B cell (primary cell): Measurements from ENCODE around the gene AGTR1. TPM values are rescaled to one million over a fixed set of nuclear protein-coding genes. Genes with fewer than 3 reads are reported as not detected.

Experiments used
- ATAC-seq: fragments of 200-7000 bp; cut with Tn5 transposase; one replicate; pipeline ENCODE4 v1.10.0; 2021; ENCODE audit warnings: low read depth, mild to moderate bottlenecking, moderate number of reproducible peaks, moderate library complexity
- CTCF ChIA-PET: fragments of 350-600 bp; sonication (Branson Sonifier 250); formaldehyde crosslinking; loops from one replicate; lab custom pipeline; 2021; ENCODE audit warnings: antibody characterized with exemption, inconsistent platforms; lab: Charles Lee
- POLR2A ChIA-PET: fragments of 350-600 bp; sonication (Branson Sonifier 250); formaldehyde crosslinking; loops from one replicate; lab custom pipeline; 2021; ENCODE audit warnings: antibody characterized with exemption; lab: Charles Lee
- DNase-seq: peaks from one replicate; pipeline ENCODE4 v3.0.0; 2013
- H2AFZ ChIP-seq: 2 replicates; pipeline ENCODE4 v1.6.1; 2012; ENCODE audit warnings: mild to moderate bottlenecking, low read depth, low read length; ENCODE audit not compliant: insufficient read depth, poor library complexity, severe bottlenecking
- H3K27ac ChIP-seq, 2 donors: 1 replicate in 1 of 2; 2 replicates in 1 of 2; pipeline ENCODE4 v1.5.1; 2012 to 2013; ENCODE audit warnings: low read length in 2 of 2, mild to moderate bottlenecking in 2 of 2, moderate library complexity in 1 of 2
- H3K27me3 ChIP-seq, 4 experiments: fragments of 200-600 bp in 1 of 4; sonication (generic) in 1 of 4; replicated peaks in 1 of 4; 1 replicate in 2 of 4; 2 replicates in 2 of 4; pipeline versions ENCODE4 v1.6.1 to v1.7.0; 2013 to 2016; ENCODE audit warnings: low read length in 3 of 4, mild to moderate bottlenecking in 2 of 4, mixed read lengths in 1 of 4, moderate library complexity in 1 of 4; ENCODE audit not compliant: insufficient read depth in 4 of 4, control insufficient read depth in 3 of 4; ENCODE audit errors: control extremely low read depth in 1 of 4
- H3K36me3 ChIP-seq, 2 experiments: replicated peaks in 1 of 2; 1 replicate in 1 of 2; 2 replicates in 1 of 2; pipeline versions ENCODE4 v1.6.1 to v1.7.1; 2013; ENCODE audit warnings: low read length in 1 of 2; ENCODE audit not compliant: insufficient read depth in 2 of 2, control insufficient read depth in 1 of 2; ENCODE audit errors: control extremely low read depth in 1 of 2, extremely low read depth in 1 of 2
- H3K4me1 ChIP-seq, 2 donors: fragments of 200-600 bp in 1 of 2; sonication (generic) in 1 of 2; 1 replicate in 1 of 2; 2 replicates in 1 of 2; pipeline versions ENCODE4 v1.5.1 to v1.6.1; 2013 to 2017; ENCODE audit warnings: low read length in 2 of 2; ENCODE audit not compliant: control insufficient read depth in 2 of 2, insufficient read depth in 2 of 2
- H3K4me2 ChIP-seq: replicated peaks from 2 replicates; pipeline ENCODE3; 2012; ENCODE audit warnings: mild to moderate bottlenecking, low read depth, low read length; ENCODE audit not compliant: poor library complexity, severe bottlenecking
- H3K4me3 ChIP-seq, 5 experiments: fragments of 200-600 bp in 1 of 5; sonication (generic) in 1 of 5; 1 replicate in 3 of 5; 2 replicates in 2 of 5; pipeline versions ENCODE4 v1.5.1 to v1.7.0; 2011 to 2016; ENCODE audit warnings: low read length in 4 of 5, mild to moderate bottlenecking in 4 of 5, low read depth in 2 of 5, control low read depth in 1 of 5, moderate library complexity in 1 of 5; ENCODE audit not compliant: insufficient read depth in 1 of 5; ENCODE audit errors: control extremely low read depth in 1 of 5, extremely low read depth in 1 of 5
- H3K79me2 ChIP-seq: fragments of 200-600 bp; sonication (generic); one replicate; pipeline ENCODE4 v1.6.0; 2016; ENCODE audit warnings: low read length; ENCODE audit not compliant: control insufficient read depth, insufficient read depth
- H3K9ac ChIP-seq: fragments of 200-600 bp; sonication (generic); 2 replicates; pipeline ENCODE4 v1.6.1; 2017; ENCODE audit warnings: mild to moderate bottlenecking, low read length, moderate library complexity
- H3K9me3 ChIP-seq, 3 donors: one replicate each; pipeline versions ENCODE4 v1.6.1 to v1.7.1; 2013; ENCODE audit warnings: low read length in 2 of 3; ENCODE audit not compliant: control insufficient read depth in 2 of 3, insufficient read depth in 1 of 3; ENCODE audit errors: control extremely low read depth in 1 of 3
- H4K20me1 ChIP-seq: 2 replicates; pipeline ENCODE4 v1.6.0; 2012; ENCODE audit warnings: mild to moderate bottlenecking, low read length; ENCODE audit not compliant: insufficient read depth, control insufficient read depth, poor library complexity, severe bottlenecking
- H3K27ac Mint-ChIP-seq: one replicate; pipeline ENCODE4 v1.8.0; 2021; ENCODE audit warnings: mixed read lengths
- H3K27me3 Mint-ChIP-seq: one replicate; pipeline ENCODE4 v1.8.0; 2021; ENCODE audit warnings: mixed read lengths
- H3K4me1 Mint-ChIP-seq: one replicate; pipeline ENCODE4 v1.8.0; 2021; ENCODE audit warnings: mixed read lengths
- H3K4me3 Mint-ChIP-seq: one replicate; pipeline ENCODE4 v1.8.0; 2021; ENCODE audit warnings: mixed read lengths
- H3K9me3 Mint-ChIP-seq: one replicate; pipeline ENCODE4 v1.8.0; 2022; ENCODE audit warnings: mixed read lengths; ENCODE audit not compliant: insufficient read depth
- EZH2 ChIP-seq: IDR thresholded peaks from 2 replicates; pipeline ENCODE4 v1.6.1; 2012; ENCODE audit warnings: borderline replicate concordance, low read depth, mild to moderate bottlenecking, moderate library complexity, low read length; ENCODE audit not compliant: insufficient read depth, poor library complexity, severe bottlenecking
- WGBS: methylation state at CpG from one replicate; pipeline ENCODE4 v1.1.5; 2013; ENCODE audit warnings: missing lambda C conversion rate; ENCODE audit not compliant: insufficient coverage; 5-methylcytosine and 5-hydroxymethylcytosine counted together
- intact Hi-C: fragments of 100-400 bp; cut with micrococcal nuclease; formaldehyde crosslinking; loops from one replicate; pipeline ENCODE4 v1.10.0; 2022
- polyA plus RNA-seq: library from polyadenylated mRNA; depleted of rRNA; stranded (reverse); fragments of >200 nt; gene quantifications from 2 replicates; pipeline ENCODE4 v1.2.3, GENCODE V29; 2012
- total RNA-seq, 2 donors: library from RNA; stranded (reverse); fragments of 120-200 nt in 1 of 2; gene quantifications; 1 replicate in 1 of 2; 2 replicates in 1 of 2; pipeline versions ENCODE4 v1.2.3 to v1.2.4, GENCODE V29; 2013 to 2022
- TF ChIP-seq, protein P1 (sequence below): fragments of 200-600 bp; IDR thresholded peaks from one replicate; pipeline ENCODE4 v1.8.0; 2022; ENCODE audit warnings: antibody characterized with exemption, mild to moderate bottlenecking

AGTR1 gene
- total and polyA plus RNA-seq, 2 donors (not counting 1 experiment from before 2014, with no cell fraction given): not detected

DNA sequence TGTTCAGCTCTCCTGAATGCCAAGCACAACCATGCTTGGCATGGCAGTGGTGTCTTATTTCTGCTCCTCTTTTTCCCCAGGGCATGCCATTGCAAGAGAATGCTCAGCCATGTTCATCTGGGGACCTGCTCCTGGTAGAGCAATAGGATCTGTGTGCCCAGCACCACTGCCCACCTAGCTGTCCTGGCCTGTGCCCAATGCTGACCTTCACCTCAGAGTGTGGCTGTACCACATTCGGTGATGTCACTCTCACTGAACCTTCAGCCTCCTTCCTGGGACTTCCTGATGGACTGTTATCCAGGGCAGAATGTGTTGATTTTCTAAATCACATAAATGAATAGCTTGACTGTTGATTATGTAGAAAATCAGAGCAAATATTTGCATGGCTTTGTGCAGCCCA, 42.0 kb downstream of the AGTR1 start:
- ChIA-PET CTCF (no interaction called here), POLR2A (no interaction called here)
- ATAC-seq (no peak), DNase-seq (no peak)
- H3K4me2 ChIP-seq: no peak overlapping the region
- no peak overlapping the region for H2AFZ ChIP-seq
- TF ChIP-seq EZH2: no peak
- TF ChIP-seq, protein P1, sequence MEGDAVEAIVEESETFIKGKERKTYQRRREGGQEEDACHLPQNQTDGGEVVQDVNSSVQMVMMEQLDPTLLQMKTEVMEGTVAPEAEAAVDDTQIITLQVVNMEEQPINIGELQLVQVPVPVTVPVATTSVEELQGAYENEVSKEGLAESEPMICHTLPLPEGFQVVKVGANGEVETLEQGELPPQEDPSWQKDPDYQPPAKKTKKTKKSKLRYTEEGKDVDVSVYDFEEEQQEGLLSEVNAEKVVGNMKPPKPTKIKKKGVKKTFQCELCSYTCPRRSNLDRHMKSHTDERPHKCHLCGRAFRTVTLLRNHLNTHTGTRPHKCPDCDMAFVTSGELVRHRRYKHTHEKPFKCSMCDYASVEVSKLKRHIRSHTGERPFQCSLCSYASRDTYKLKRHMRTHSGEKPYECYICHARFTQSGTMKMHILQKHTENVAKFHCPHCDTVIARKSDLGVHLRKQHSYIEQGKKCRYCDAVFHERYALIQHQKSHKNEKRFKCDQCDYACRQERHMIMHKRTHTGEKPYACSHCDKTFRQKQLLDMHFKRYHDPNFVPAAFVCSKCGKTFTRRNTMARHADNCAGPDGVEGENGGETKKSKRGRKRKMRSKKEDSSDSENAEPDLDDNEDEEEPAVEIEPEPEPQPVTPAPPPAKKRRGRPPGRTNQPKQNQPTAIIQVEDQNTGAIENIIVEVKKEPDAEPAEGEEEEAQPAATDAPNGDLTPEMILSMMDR: no peak
- H3K9ac ChIP-seq: no peak overlapping the region
- WGBS: 63% methylated on average over 1 of the region's 1 CpG
- H3K9me3 ChIP-seq: no peaks in the 10 kb centered on the region
- no peak overlapping the region for H3K4me3 ChIP-seq
- no peaks in the 10 kb centered on the region for H3K4me1 ChIP-seq
- Mint-ChIP-seq H3K9me3 (no peaks in the 10 kb centered on the region), H3K27me3 (no peaks in the 10 kb centered on the region), H3K4me1 (no peaks in the 10 kb centered on the region), H3K4me3 (no peak overlapping the region), H3K27ac (no peak overlapping the region)
- H3K36me3 ChIP-seq: no peaks in the 10 kb centered on the region
- H3K79me2 ChIP-seq: no peaks in the 10 kb centered on the region
- intact Hi-C loops: no loop called here
- H4K20me1 ChIP-seq: no peaks in the 10 kb centered on the region
- H3K27me3 ChIP-seq: no peaks in the 10 kb centered on the region
- H3K27ac ChIP-seq: no peak overlapping the region

DNA sequence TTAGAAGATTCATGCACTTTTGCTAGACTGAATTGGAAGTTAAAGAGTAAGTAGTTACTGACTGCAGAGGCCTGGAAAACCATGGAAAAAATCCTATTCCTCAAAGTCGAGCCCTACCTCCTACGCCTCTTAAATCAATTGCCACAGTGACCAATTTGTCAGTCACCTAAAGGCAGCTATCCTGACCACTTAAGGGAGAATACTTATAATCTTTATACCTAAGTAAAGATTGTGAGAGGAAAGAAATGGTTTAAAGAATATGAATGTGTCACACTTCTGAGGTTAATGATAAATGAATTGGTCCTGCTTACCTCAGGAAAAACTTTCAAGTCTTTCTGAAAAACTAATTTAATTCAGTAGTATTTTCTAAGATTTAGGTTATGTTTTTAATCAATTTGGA, 42.6 kb downstream of the AGTR1 start:
- H3K4me2 ChIP-seq: no peak overlapping the region
- H3K4me1 Mint-ChIP-seq: no peaks in the 10 kb centered on the region
- H3K9me3 Mint-ChIP-seq: no peaks in the 10 kb centered on the region
- no peaks in the 10 kb centered on the region for H4K20me1 ChIP-seq
- H3K27me3 ChIP-seq: no peaks in the 10 kb centered on the region
- no peak overlapping the region for H3K27ac Mint-ChIP-seq
- TF ChIP-seq, protein P1: no peak
- TF ChIP-seq EZH2: no peak
- no peak overlapping the region for H3K27ac ChIP-seq
- H3K9ac ChIP-seq: no peak overlapping the region
- ChIA-PET POLR2A (no interaction called here), CTCF (no interaction called here)
- no peak for ATAC-seq
- no peaks in the 10 kb centered on the region for H3K4me1 ChIP-seq
- H3K4me3 ChIP-seq: no peak overlapping the region
- H3K27me3 Mint-ChIP-seq: no peaks in the 10 kb centered on the region
- H3K4me3 Mint-ChIP-seq: no peak overlapping the region
- intact Hi-C loops: no loop called here
- no CpG with 5 or more reads among the region's 2 CpGs for WGBS
- DNase-seq: no peak
- no peaks in the 10 kb centered on the region for H3K9me3 ChIP-seq
- no peaks in the 10 kb centered on the region for H3K36me3 ChIP-seq
- no peak overlapping the region for H2AFZ ChIP-seq
- H3K79me2 ChIP-seq: no peaks in the 10 kb centered on the region
